Activated T-helper 9 cell treated with anti-CD3 and anti-CD28 coated beads, Interleukin-2, amount 50 U/mL, for 16 hours (primary cell): ENCODE data around the gene HMCN2.

Experiments
- DNase-seq: peaks from one replicate; pipeline ENCODE4 v3.0.0-alpha.2; 2020; ENCODE audit warnings: low read depth

The HMCN2 gene

DNA sequence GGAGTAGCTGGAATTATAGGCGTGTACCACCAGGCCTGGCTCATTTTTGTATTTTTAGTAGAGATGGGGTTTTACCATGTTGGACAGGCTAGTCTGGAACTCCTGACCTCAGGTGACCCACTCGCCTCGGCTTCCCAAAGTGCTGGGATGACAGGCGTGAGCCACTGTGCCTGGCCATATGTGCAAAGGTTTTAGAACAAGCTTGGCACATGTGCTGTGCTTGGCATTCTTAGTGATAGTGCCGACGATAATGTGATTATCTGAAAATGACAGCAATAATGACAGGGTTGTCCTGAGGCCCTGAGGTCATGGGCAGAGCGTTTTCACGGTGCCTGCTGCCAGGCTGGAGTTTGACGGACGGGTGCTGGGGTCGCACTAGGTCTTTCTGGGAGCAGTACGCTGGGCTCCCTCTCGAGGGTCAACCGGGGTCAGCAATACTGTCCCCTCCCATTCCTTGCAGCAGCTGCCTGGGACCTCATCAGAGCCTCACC, 42.6 kb downstream of the HMCN2 start:
- DNase-seq = no peak

DNA sequence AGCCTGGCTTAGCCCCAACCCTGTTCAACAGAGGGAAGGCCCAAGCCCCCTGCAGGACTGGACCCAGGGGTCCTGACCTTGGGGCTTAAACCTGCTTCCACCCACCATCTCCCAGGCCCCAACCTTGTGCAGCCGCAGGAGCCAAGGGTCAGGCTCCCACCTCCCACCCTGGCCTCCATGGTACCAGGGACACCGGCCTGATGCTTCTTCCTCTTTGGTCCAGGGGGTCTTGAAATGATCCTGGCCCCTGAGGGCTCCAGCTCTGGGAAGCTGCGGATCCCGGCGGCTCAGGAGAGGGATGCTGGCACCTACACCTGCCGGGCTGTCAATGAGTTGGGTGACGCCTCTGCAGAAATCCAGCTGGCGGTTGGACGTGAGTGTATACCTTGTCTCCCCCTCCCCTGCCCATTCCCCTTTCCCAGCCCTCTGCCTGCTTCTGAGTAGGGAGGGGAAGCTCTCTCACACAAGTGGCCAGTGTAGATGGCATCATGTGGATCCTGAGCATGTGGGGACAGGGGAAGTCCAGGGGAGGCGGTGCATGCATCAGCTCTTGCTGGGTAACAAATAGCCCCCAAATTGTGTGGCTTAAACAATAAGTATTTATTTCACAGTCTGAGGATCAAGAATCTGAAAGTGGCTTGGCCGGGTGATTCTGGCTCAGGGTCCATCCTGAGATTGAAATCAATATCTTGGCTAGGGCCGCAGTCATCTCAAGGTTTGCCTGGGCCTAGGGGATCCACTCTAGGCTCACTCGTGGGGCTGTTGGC, 44.3 kb downstream of the HMCN2 start:
- DNase-seq = no peak

DNA sequence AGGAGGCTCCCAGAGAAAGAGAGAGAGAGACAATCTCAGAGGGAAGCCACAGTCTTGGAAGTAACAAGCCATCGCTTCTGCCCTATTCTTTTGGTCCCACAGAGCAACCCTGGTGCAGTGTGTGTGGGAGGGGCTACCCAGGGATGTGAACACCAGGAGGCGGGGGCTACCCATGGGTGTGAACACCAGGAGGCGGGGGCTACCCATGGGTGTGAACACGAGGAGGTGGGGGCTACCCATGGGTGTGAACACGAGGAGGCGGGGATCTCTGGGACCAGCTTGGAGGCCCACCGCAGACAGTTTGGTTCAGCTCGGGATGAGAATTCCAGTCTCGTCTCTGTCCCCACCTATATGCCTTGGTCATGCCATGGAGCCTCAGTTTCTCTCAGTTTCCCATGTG, 44.9 kb downstream of the HMCN2 start:
- no peak for DNase-seq

DNA sequence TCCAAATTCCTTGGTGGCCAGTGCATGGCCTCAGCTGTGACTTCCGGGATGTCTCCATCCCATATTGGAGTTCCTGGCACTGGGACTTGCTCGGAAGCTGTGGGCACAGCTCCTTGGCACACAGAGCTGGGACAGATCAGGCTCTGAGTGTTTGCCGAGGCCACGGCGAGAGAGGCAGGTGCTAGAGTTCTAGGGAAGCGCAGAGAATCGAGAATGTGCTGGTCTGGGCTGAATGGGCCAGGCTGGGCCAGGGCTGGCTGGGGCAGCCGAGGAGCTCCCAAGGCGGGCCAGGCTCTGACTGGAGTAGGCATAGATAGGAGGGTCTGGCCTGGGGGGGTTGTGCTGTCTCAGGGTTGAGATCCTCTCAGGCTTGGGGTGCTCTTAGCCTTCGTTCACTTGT, 45.4 kb downstream of the HMCN2 start:
- no peak for DNase-seq

DNA sequence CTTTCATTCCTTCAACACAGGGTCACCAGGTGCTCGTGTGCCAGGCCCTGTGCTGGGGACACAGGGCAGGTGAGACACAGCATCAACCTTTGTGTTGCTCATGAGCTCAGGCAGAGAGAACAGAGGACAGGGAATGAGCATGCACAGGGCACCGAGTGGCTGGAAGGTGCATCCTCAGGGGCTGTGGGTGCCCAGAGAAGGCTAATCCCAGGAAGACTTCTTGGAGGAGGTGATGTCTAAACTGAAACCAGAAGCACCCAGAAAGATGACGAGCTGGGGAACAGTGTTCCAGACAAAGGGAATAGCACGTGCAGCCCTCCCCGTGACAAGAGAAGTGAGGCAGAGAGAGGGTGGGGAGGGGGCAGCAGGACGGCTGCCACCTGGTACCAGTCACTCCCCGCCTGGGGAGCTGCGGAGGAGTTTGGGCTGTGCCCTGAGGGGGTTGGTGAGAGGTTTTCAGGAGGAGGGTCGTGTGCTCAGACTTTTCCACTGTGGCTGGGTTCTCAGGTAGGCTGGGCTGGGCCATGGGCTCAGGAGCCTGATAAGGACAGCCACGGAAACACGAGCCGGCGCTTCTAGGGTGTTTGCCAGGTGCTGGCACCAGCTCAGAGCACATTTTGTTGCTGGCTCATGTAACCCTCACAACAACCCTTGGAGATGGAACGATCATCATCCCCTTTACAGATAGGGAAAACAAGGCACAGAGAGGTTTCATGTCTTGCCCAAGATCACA, 46.0 kb downstream of the HMCN2 start:
- DNase-seq = no peak

DNA sequence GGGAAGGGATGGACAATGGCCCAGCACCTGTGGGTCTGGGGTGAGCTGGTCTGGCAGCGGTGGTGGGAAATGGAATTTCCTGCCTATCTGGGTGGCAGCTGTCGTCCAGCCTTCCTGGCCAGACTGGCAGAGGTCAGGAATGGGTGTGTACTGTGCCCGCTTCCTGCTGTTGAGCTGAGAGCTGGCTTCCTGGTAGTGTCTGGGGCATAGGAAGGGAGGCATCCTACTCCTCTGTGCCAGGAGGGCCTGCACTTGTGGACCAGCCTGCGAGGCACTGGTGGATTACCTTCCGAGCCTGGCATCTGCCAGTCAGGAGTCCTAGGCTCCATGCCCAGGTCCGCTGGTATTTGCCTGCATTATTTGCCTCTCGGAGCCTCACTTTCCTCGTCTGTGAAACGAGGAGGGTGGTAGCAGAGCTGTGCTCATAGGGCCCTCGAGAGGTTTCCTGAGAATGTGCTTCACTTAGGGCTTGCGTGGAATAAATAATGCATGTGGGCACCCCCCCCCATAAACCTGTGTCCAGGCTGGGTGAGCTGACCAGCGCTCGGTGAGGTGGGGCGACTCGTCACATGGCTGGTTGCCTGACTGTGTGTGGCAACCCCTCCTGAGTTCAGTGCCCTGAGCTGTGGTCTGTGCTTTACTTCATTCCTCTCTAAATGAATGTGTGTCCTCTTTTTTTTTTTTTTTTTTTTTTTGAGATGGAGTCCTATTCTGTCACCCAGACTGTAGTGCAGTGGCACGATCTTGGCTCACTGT, 47.7 kb downstream of the HMCN2 start:
- no peak for DNase-seq

DNA sequence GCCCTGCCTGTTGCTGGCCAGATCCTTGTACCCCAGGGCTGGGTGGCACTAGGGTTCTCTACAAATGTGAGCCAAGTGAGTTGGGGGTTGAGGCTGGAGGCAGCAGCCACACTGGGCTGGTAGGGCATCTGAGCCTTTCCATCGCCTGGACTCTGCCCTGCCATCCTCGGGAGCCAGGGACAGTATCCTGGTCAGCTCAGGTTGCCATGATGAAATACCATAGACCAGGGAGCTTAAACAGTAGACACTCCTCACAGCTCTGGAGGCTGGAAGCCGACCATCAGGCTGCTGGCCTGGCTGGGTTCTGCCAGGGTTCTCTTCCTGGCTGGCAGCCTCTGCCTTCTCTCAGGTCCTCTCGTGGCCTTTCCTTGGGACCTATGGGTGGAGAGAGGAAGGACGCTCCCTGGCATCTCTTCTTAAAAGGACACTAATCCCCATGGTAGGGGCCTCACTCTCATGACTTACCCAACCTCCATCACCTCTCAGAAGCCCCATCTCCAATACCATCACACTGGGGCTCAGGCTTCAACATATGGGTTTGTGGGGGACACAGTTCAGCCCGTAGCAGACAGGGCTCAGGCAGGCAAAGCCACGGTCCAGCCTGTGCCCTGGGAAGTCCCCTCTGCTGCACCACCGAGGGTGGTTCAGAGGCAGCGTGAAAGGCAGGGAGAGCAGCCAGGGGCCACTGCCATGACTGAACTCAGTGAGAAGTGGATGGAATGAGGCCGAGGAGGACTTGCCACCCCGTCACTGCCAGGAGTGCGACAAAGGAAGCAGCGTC, 50.1 kb downstream of the HMCN2 start:
- DNase-seq = no peak

DNA sequence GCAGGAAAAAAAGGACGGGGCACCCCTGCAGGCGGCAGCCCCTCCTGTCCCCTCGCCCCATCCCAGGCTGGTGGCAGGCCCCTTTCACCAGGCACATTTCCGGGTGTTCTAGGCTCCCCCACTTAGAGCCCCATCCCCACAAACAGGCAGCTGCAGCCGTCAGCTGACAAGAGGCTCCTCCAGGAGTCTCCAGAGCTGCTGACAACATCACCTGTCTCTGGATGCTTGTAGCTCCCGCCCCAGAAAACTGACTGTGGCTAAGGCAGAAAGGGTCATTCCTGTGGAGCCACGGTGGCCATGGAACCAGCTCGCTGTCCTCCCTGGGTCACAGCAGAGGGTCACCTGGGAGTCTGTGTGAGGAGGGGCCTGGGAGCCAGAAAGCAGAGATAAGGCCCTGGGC, 50.9 kb downstream of the HMCN2 start:
- DNase-seq = no peak

DNA sequence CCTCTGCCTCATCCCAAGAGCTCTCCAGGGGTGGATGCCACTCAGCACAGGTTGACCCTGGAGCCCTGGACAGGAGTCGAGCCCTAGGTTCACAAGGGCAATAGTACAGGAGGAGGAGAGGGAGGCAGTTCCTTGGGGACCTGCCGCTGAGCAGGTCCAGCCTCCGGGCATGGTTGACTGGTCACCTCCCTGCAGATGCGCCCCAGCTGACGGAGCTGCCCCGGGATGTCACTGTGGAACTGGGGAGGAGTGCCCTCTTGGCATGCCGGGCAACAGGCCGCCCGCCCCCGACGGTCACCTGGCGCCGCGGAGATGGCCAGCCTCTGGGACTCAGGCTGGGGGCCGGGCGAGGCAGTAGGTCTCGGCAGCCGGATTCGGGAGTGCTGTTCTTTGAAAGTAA, 53.7 kb downstream of the HMCN2 start:
- no peak for DNase-seq

DNA sequence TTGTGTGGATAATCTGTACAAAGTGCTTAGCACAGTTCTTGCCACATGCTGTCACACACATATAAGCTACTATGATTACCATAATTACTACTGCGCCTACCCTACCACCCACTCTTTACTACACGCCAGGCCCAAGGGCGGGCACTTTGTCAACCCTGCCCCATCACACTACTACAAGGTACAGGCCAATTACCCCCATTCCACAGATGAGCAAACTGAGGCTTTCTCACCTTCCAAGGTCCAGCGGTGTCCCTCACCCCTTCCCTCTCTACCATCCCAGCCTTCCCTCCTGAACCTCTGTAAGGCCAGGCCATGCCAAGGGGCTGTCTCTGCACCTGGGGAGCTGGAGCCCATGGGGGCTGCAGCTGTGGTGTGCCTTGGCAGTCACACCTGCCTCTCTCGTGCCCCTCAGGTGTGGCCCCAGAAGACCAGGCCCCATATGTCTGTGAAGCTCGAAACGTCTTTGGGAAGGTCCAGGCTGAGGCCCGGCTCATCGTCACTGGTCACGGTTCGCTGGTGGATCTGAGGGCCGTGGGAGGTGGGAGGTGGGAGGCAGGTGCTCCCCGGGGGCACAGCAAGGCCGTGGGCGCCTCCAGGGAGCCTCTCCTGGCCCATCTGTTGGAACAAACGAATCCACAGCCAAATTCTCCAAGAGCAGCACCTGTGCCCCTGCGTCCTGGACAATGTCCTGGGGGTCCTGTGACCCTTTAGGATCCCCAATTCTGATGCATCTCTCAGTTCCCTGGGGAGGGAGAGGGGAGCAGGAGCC, 54.6 kb downstream of the HMCN2 start:
- no peak for DNase-seq

DNA sequence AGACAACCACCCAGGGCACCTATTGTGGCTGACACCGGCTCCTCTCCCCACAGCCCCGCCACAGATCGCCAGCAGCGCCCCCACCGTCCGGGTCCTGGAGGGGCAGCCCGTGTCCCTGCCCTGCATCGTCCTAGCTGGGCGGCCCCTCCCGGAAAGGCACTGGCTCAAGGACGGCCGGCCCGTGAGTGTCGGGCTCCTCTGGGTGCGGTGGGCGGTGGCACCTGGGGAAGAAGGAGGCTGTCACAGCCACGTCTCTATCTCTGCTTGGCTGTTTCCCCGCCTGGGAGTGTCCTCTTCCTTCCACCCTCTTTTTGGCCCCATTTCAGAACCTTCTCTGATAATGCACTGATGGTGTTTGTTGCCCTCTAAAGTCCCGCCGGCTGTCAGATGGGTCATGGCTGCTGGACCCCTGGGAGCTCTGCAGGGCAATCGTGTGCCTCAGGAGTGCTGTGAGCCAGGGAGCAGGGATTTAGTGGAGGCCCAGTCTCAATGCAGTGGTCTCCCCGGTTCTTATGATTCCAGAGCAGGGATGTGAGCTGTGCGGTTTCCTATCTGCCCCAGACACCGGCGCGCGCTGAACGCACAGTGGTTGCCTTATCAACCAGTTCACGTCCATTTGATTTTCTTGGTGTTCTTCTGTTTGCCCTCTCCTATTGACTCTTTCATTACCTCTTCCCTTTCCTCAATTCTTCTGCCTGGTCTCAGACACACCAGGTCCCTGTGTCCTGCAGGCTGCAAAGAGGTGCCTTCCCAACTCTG, 55.3 kb downstream of the HMCN2 start:
- DNase-seq = no peak

DNA sequence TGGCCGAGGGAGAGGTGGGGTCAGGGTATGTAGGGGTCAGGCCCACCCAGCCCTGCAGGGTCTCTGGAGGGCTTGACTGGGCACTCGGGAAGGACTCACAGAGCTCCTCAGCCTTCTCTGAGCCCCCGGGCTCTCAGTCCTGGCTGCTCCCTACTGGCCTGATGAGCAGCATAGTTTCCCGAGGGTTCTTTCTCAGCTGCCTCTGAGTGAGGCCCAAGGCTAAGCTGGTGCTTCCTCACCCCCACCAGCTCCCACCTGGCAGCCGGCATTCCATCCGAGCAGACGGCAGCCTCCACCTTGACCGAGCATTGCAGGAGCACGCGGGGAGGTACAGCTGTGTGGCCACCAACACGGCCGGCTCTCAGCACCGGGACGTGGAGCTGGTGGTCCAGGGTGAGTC, 56.0 kb downstream of the HMCN2 start:
- no peak for DNase-seq

DNA sequence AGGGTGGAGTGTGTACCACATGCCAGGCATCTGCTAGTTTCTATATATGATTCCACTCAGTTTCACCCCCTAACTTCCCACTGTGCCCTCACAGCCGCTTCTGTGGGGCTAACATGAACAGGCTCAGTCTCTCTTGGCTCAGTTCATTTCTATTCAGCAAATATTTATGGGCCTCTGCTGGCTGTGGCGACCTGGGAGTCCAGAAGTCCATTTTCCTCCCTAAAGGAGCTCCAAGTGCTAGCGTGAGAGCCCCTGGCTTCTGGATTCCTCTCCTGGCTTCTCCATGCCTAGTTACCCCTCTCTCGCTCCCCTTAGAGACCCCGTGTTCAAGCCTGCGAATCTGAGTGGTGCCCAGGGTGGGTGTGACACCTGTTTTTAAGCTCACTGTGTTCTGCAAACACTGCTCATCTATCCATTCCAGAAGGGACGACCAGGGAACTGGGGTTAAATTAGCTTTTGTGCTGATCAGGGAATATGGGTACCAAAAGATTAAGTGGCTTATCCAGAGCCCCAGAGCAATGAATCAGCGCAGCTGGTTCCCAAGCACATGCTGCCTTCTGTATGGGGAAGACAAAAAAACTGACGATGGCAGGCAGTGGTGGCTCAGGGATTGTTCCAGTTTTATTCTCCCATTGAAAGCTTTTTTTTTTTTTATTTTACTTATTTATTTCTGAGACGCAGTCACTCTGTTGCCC, 57.6 kb downstream of the HMCN2 start:
- DNase-seq = no peak

DNA sequence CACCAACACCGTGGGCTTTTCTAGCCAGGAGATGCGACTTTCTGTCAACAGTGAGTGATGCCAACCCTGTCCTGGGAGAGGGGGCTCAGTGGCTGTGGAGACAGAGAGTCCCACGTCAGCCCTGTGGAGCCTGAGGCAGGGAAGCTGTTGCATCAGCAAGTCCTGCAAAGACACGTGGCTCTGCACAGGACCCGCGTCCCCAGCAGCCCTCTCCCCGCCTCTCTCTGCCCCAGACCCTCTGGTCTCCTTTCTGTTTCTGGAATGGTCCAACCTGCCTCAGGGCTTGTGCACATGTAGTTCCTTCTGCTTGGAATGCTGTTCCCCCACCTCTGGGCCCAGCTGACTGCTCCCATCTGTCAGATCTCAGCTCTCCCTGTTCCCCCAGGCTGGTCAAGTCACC, 60.4 kb downstream of the HMCN2 start:
- no peak for DNase-seq

DNA sequence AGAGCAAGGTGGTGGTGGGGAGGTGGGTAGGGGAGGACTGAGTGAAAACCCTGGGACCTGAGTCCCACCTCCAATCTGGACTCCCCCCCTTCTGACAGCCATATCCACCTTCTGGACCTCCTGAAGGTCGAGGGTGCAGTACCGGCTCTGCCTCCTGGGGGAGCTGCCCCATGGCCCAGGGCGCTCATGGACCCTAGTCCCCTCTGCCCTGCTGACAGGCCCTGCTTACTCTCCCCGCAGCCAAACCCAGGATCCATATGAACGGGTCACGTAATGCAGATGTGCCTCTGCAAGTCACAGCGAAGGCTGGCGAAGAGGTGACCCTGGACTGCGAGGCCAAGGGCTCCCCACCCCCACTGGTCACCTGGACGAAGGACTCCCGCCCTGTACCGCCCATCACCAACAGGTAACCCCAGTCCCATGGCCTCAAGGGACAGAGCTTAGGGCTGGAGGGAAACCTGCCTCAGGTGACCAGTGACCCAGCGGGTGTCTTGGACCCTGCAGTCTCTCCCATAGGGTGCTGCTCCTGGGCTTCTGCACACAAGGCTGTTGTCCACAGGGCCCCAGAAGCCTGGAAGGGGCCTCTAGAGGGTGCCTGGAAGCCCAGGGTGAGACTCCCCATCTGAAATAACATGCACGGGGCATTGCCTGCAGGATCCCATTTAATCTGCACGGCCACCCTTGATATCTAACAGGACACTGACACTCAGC, 61.7 kb downstream of the HMCN2 start:
- no peak for DNase-seq

DNA sequence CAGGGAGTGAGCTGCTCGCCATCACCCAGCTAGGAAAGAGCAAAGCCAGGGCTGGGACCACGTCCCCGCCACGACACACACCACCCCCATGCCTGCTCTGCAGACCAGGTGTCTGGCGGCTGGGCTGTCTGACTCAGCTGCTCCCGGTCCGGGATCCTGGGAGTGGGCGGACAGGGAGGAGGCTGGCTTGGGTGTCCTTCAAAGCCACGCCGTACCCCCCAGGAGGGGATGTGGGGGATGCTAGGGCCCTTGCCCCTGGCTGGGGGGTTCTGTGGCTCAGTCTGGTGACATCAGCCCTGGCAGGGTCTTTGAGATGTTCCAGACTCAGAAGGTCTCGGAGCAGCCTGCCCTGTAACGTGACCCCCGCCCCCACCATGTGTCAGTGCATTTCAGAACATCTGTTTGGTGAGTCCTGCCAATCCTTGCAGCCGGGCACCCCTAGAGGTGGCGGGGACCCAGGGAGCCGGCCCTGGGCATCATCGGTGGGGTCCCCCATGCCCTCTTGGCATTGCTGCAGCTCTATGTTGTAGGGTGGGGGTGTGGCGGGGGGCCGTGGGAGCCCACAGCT, 62.3 kb downstream of the HMCN2 start:
- DNase-seq = no peak

DNA sequence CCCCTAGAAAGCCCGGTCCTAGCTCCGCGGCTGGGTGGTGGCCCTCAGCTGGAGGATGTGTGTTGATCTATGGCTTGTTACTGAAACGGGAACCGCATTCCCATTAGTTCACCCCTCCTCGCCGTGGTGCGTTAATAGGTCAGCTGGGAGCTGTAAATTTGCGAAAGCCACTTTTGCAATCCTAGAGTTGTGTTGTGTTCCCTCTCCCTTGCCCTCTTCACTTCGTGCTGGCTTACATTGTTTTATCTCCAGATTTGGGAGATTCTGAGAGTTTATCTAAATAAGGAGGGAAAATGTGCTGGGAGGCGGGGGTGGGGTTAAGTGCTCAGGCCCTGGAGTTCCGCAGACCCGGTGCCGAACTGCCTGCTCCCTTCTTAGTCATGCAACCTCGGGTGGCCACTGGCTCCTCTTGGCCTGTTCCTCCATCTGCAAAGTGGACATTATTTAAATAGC, 62.8 kb downstream of the HMCN2 start:
- no peak for DNase-seq

DNA sequence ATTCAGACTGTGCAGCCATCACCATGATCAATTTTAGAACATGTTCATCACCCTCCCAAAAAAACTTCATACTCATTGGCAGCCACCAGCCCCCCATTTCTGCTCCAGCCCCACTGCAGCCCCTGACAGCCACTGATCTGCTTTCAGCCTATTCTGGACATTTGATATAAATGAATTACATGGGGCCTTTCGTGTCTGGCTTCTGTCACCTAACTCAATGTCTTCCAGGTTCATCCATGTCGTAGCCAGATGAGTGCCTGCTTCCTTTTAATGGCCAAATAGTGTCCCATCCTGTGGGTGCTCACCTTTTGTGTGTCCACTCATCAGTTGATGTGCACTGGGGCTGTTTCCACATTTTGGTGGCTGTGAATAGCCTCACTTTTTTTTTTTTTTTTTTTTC, 63.5 kb downstream of the HMCN2 start:
- DNase-seq = no peak
